GM19240 (cell line): ENCODE data around the gene CARD6.
A peak's percentile ranks its signal among the peaks of the same experiment; 100 is the strongest.
"Not testable (repeated sequence)": the region's sequence is repeated elsewhere in the genome, so short reads cannot be mapped to it uniquely, and the experiment has no call there.

Experiments
- DNase-seq: peaks from one replicate; pipeline ENCODE4 v3.0.0; 2011; ENCODE audit warnings: low spot score; ENCODE audit not compliant: insufficient read length

The CARD6 gene

DNA sequence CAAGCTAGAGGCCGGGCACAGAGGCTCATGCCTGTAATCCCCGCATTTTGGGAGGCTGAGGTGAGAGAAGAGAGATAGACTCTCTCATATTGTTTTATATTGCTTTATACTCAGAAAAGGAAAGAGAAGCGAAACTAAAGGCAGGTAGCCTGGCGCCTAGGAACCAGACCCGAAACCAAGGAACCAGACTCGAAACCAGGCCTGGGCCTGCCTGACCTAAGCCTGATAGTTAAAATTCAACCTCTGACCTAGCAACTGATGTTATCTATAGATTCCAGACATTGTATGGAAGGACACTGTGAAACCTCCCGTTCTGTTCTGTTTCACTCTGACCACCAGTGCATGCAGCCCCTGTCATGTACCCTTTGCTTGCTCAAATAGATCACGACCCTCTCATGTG lies 31.1 kb downstream of the CARD6 start:
- not testable (repeated sequence) for DNase-seq

DNA sequence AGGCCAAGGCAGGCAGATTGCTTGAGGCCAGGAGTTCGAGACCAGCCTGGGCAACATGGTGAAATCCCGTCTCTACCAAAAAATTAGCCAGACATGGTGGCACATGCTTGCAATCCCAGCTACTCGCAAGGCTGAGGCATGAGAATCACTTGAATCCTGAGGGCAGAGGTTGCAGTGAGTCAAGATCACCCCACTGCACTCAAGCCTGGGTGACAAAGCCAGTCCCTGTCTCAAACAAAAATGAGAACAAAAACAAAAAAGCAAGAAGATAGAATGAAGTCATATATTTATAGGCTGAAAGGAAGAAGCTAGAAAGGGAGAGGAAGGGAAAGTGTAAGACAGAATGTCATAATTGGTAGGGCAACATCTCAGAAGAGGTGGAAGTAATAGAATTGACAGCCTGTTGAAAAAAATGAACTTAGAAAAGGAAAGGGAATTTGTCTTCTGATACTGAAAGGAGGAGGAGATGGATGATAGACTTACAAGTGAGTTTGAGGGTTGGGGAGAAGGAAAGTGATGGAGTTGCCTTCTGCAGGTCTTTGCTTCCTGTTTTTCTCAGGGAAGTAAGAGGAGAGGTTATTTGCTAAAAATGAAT lies 32.2 kb downstream of the CARD6 start:
- no peak for DNase-seq

DNA sequence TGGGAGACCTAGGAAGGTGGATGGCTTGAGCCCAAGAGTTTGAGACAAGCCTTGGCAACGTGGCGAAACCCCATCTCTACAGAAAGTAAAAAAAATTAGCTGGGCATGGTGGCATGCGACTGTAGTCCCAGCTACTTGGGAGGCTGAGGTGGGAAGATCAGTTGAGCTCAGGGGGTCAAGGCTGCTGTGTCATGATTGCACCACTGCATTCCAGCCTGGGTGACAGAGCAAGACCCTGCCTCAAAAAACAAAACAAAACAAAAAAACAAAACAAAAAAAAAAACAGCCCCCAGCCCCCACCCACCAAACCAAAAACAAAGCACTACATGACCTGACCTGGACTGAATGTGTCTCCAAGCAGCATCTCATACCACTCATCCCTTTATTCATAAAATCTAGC lies 34.8 kb downstream of the CARD6 start:
- DNase-seq: no peak

DNA sequence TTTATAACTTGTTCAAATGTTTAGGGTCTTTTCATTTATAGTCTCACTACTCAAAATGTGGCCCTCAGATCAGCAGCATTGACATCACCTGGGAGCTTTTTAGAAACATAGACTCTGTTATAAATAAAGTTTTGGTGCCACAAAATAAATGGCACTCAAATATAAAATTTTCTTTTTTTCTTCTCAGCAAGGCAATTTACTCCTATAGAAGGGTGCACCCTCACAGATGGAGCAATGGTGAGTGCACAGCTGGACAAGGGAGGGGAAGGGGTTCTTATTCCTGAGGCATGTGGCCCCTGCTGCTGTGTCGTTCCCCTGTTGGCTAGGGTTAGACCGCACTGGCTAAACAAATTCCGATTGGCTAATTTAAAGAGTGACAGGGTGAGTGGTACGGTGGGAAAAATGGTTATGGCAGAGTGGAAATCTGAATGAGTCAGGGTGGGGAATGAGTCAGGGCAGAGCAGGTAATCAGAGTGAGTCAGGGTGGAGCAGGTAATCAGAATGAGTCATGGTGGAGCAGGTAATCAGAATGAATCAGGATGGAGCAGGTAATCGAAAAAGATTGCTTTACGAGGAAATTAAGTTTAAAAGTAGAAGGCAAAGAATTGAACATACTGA lies 36.3 kb downstream of the CARD6 start:
- no peak for DNase-seq

DNA sequence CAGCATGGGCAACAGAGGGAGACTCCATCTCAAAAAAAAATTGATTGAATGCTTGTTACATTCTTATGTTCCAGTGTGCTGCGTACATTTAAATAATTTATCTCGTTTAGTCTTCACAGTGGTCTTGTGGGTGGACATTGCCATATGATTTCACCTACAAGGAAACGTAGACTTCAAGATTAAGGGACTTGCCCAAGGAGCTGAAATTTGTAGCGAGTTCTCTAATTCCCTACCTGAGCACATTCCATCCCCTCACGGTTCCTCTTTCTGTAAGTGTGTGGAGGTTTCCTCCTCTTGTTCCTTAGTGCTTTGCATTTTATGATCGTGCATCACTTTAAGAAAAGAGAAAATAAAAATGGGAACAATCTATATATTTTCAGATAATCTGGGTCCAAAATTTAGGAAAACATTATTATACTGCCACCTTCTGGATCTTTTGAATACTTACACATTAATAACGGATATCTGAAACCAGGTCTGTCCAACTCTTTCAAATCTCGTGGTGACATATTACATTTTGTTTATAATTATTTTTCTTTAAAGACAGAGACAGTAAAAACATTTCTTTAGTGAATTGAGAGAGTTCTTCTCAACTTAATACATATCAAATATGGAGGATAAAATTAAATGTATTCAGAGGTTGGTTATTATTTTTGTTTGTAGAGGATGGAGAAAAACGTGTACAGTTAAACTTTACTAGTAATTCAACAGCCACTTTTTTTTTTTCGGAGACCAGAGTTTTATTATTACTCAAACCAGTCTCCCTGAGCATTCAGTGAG lies 38.2 kb downstream of the CARD6 start:
- no peak for DNase-seq

DNA sequence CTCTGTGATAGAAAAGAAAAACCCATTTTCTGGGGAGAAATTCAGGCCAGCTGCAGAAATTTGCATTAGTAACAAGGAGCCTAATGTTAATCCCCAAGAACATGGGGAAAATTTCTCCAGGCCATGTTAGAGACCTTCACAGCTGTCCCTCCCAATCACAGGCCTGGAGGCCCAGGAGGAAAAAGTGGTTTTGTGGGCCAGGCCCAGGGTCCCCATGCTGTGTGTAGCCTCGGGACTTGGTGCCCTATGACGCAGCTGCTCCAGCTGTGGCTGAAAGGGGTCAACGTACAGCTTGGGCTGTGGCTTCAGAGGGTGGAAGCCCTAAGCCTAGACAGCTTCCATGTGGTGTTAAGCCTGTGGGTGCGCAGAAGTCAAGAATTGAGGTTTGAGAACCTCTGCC lies 41.1 kb downstream of the CARD6 start:
- DNase-seq: no peak

DNA sequence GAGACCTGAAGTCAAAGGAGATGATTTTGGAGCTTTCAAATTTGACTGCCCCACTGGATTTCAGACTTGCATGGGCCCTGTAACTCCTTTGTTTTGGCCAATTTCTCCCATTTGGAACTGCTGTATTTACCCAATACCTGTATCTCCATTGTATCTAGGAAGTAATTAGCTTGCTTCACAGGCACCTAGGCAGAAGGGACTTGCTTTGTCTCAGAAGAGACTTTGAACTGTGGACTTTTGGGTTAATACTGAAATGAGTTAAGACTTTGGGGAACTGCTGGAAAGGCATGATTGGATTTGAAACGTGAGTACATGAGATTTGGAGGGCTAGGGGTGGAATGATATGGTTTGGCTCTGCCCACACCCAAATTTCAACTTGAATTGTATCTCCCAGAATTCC lies 41.9 kb downstream of the CARD6 start:
- DNase-seq: not testable (repeated sequence)

DNA sequence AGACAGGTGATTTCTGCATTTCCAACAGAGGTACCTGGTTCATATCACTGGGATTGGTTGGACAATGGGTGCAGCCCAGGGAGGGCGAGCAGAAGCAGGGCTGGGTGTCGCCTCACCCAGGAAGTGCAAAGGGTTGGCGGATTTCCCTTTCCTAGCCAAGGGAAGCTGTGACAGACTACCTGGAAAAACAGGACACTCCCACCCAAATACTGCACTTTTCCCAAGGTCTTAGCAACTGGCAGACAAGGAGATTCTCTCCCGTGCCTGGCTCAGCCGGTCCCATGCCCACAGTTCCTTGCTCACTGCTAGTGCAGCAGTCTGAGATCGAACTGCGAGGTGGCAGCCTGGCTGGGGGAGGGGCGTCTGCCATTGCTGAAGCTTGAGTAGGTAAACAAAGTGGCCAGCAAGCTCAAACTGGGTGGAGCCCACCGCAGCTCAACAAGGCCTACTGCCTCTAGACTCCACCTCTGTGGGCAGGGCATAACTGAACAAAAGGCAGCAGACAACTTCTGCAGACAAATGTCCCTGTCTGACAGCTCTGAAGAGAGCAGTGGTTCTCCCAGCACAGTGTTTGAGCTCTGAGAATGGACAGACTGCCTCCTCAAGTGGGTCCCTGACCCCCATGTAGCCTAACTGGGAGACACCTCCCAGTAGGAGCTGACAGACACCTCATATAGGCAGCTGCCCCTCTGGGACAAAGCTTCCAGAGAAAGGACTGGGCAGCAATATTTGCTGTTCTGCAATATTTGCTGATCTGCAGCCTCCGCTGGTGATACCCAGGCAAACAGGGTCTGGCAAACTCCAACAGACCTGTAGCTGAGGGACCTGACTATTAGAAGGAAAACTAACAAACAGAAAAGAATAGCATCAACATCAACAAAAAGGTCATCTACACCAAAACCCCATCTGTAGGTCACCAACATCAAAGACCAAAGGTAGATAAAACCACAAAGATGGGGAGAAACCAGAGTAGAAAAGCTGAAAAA lies 54.6 kb downstream of the CARD6 start:
- not testable (repeated sequence) for DNase-seq

DNA sequence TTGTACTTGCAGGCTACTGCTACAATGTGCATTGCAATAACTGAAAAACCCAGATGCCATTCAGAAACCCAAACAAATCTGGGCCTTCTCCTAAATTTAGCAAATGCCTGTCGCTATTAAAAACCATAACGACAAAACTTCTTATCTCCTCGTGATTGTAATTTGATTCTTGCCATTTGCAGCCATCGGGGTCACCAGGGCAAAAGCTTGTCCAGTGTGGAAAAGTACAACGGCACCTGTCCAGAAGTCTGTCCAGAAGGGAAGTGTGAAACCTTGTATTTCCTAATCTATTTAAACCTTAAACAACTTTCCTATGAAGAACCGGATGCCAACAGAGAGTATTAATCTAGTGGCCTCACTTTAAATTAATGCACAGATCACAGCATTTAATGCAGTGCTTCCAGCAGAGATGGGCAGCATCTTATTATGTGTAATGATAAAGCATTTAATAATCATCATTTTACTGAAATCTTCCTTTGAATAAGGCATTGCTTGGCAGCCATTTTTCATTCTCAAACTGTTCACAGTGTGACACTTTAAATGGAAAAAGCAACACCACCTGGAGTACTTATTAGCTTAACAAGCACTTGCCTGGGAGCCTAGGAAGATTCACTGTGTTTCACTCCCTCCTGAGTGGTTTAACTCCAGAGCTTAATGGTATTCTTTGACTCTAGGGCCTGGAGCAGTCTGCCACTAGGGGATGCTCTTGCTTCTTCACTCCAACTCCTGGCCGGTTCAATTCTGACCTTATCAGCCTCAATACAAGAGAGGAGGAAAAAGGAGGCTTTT lies 63.2 kb downstream of the CARD6 start:
- DNase-seq: peak; percentile 14

DNA sequence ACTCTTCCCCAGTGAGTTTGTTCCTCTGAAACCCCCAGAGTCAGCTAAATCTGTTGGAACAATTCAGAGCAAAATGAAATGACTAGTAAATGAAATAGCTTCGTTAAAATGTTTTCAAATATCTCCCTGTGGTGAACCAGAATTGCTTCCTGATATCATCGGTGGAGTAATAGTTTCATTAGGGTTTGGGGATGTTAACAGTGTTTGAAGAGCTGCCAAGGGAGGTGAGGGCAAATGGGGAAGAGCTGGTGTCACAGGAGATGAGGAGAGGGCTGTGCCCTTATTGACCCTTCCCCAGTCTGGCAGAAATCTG lies 63.8 kb downstream of the CARD6 start:
- no peak for DNase-seq

DNA sequence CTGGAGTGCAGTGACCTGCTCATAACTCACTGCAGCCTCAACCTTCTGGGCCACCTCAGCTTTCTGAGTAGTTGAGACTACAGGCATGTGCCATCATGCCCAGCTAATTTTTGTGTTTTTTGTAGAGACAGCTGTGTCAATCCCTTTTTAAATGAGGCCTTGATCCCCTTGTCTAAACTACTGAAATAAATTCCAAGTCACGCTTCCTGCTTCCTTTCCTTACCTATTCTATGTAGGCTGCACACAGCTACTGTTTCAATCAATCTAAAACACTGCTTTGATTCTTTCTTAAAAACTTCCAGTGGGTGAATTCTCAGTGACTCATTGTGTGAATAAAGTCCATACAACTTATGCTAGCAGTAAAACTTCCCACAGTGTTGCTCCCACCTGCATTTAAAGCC lies 65.2 kb downstream of the CARD6 start:
- no peak for DNase-seq

DNA sequence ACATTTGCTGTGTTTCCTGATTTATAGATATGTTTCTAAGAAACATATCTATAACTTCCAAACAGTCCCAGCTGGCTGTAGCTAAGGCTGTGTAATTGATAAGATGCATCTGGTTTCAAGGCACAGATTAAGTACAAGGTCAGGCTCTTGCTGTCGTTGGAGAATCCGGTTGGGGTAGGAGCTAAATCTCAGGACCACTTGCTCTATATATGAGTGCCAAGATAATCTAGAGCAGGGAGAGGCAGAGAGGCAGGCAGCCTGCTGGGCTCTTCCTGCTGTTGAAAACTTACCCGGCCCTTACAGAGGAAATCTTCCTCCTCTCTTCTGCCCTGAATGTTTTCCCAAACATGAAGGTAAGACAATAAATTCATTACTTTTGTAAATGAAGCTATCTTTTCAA lies 68.1 kb downstream of the CARD6 start, which contains the start of gene C7:
C7 (plus strand) TSS at position 234 of the 400 bp plus-strand sequence; CDS start at position 348, 114 bp downstream.
- DNase-seq: no peak

DNA sequence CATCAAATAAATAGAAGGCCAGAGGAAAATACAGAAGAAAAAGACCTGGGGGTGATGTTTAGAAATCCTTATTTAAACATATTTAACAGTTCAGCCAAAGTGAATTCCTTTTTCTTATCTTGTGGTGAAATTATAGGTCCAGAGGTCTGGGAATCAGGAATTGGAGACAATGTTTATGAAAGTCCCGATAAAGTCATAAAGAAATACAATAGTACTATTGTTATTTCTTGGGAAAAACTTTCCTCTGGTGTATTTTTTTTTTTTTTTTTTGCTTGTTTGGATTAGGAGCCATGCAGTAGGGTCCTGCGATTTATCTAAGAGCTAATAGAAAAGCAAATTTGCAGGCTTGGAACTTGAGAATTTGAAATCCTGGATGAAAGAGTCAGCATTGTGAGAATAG lies 68.6 kb downstream of the CARD6 start:
- DNase-seq: no peak
